ENCODE results near the gene TAS2R7. TPM values are rescaled to one million over a fixed set of nuclear protein-coding genes. Genes with fewer than 3 reads are reported as not detected.

Gene TAS2R7
- total RNA-seq, 4 donors from 2014 or later: not detected

DNA sequence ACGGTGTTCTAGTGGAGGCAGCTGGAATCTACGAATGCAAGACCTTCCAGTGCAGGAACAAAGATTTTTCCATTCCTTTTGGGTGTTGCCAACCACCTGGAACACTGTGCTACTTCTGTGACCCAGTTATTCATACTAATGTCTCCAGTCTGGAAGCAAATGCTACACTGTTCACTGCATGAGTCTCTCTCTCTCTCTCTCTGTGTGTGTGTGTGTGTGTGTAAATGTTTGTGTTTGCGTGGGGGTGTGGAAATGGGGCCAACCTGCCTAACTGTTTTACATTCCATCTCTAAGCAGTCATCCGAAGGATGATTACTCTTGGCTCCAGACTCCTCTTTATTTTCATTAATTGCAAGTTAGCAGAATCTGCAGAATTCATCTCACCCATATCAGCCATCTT, 49.4 kb downstream of the TAS2R7 start:
- 47% methylated on average over 4 of the region's 4 CpGs for WGBS
- TF ChIP-seq POLR2A (IDR thresholded peaks at IDR 0.05; ENCODE audit: low read depth): no peak
- TF ChIP-seq POLR2AphosphoS5 (IDR thresholded peaks at IDR 0.05): no peak
- TF ChIP-seq, protein P1, sequence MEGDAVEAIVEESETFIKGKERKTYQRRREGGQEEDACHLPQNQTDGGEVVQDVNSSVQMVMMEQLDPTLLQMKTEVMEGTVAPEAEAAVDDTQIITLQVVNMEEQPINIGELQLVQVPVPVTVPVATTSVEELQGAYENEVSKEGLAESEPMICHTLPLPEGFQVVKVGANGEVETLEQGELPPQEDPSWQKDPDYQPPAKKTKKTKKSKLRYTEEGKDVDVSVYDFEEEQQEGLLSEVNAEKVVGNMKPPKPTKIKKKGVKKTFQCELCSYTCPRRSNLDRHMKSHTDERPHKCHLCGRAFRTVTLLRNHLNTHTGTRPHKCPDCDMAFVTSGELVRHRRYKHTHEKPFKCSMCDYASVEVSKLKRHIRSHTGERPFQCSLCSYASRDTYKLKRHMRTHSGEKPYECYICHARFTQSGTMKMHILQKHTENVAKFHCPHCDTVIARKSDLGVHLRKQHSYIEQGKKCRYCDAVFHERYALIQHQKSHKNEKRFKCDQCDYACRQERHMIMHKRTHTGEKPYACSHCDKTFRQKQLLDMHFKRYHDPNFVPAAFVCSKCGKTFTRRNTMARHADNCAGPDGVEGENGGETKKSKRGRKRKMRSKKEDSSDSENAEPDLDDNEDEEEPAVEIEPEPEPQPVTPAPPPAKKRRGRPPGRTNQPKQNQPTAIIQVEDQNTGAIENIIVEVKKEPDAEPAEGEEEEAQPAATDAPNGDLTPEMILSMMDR (IDR thresholded peaks at IDR 0.05): no peak
- no peak for TF ChIP-seq EP300 (IDR thresholded peaks at IDR 0.05)
- Histone ChIP-seq H3K9me3 (peaks cover 0 to 18% (median 16%) of the 10 kb centered on the region in 4 donors), H3K27ac (replicated peaks in 1 of 4) (no peak overlapping the region), H3K4me3 (no peak overlapping the region), H3K4me1 (peaks cover 4 to 11% (median 8%) of the 10 kb centered on the region in 4 donors), H3K36me3 (no peaks in the 10 kb centered on the region), H3K27me3 (peaks cover 0 to 27% (median 0%) of the 10 kb centered on the region in 4 donors)
- no peak for DNase-seq (ENCODE audit: extremely low spot score)
- intact Hi-C loops (cut with DNase I): no loop called here

Small RNAs within 50 kb of the gene (small RNA-seq; reads per million reads assigned to genes)
- gene PRR4: 0 reads per million in 3 donors

Other genes with a start within 250 kb of the TAS2R7 start
- 10 to 100 TPM in 3 of 4 donors, 1 to 10 TPM in 1; 10.0 to 14.2 (median 11.3) TPM for gene MAGOHB, start 189.0 kb downstream of the TAS2R7 start, total RNA-seq
- 1 to 10 TPM in 1 of 4 donors, under 1 TPM in 1, not detected in 2; 0.50 to 1.2 TPM for gene STYK1, start 128.6 kb downstream of the TAS2R7 start, total RNA-seq
- gene YBX3, start 79.3 kb downstream of the TAS2R7 start, total RNA-seq: 100 to 1,000 TPM; 406 to 604 (median 588) TPM
- not detected for gene TAS2R8, start 4.7 kb upstream of the TAS2R7 start, total RNA-seq
- not detected for gene TAS2R9, start 7.5 kb upstream of the TAS2R7 start, total RNA-seq
- under 1 TPM in 2 of 4 donors, not detected in 2; 0.40 to 0.42 TPM for gene TAS2R10, start 23.7 kb upstream of the TAS2R7 start, total RNA-seq
- gene PRR4, start 46.8 kb upstream of the TAS2R7 start, total RNA-seq: 1 to 10 TPM in 3 of 4 donors, not detected in 1; 1.0 to 2.1 (median 1.6) TPM
- 10 to 100 TPM; 11.0 to 17.0 (median 12.6) TPM for gene PRH1, start 81.6 kb upstream of the TAS2R7 start, total RNA-seq
- 1 to 10 TPM in 1 of 4 donors, under 1 TPM in 3; 0.52 to 1.7 (median 0.80) TPM for gene TAS2R13, start 106.9 kb upstream of the TAS2R7 start, total RNA-seq
- not detected for gene PRH2, start 126.6 kb upstream of the TAS2R7 start, total RNA-seq
- 1 to 10 TPM; 1.5 to 3.3 (median 1.6) TPM for gene TAS2R14, start 136.6 kb upstream of the TAS2R7 start, total RNA-seq
- gene TAS2R50, start 184.3 kb upstream of the TAS2R7 start, total RNA-seq: 1 to 10 TPM in 3 of 4 donors, under 1 TPM in 1; 0.99 to 4.2 (median 1.3) TPM
- 1 to 10 TPM in 3 of 4 donors, under 1 TPM in 1; 0.78 to 4.6 (median 1.3) TPM for gene TAS2R20, start 195.7 kb upstream of the TAS2R7 start, total RNA-seq
- 1 to 10 TPM; 1.4 to 8.3 (median 2.6) TPM for gene TAS2R19, start 220.0 kb upstream of the TAS2R7 start, total RNA-seq
- 1 to 10 TPM; 1.1 to 3.3 (median 2.2) TPM for gene TAS2R31, start 228.8 kb upstream of the TAS2R7 start, total RNA-seq

Data from esophagus muscularis mucosa (tissue), 4 donors.